ENCODE results near the gene CD300LF. TPM values are rescaled to one million over a fixed set of nuclear protein-coding genes. Genes with fewer than 3 reads are reported as not detected.

The CD300LF gene
- total and polyA plus RNA-seq, 12 donors, result 0.33 to 6.3 (median 1.3) TPM; not detected in 1

DNA sequence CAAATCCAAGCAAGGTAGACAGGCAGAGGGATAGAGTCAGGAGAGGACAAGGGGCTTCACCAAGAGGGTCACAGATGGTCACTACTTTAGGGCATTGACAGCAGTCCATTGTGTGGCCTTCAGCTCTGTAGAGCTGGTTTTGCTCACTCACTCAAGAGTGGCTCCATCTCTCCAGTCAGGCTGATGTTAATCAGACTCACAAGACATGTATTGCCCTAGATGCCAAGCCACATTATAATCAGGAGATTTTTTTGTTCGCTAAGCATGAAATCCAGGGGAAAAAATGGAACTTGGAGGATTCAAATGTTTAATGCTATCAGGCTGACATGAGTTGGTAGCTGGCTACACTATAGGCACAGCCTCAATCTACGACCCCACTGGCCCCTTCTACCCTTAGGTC lies 32.5 kb downstream of the CD300LF start:
- H3K4me1 ChIP-seq (replicated peaks in 1 of 2), result no peaks in the 10 kb centered on the region
- TF ChIP-seq, protein P1, sequence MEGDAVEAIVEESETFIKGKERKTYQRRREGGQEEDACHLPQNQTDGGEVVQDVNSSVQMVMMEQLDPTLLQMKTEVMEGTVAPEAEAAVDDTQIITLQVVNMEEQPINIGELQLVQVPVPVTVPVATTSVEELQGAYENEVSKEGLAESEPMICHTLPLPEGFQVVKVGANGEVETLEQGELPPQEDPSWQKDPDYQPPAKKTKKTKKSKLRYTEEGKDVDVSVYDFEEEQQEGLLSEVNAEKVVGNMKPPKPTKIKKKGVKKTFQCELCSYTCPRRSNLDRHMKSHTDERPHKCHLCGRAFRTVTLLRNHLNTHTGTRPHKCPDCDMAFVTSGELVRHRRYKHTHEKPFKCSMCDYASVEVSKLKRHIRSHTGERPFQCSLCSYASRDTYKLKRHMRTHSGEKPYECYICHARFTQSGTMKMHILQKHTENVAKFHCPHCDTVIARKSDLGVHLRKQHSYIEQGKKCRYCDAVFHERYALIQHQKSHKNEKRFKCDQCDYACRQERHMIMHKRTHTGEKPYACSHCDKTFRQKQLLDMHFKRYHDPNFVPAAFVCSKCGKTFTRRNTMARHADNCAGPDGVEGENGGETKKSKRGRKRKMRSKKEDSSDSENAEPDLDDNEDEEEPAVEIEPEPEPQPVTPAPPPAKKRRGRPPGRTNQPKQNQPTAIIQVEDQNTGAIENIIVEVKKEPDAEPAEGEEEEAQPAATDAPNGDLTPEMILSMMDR (IDR thresholded peaks at IDR 0.05), result no peak
- no peak for TF ChIP-seq POLR2A (IDR thresholded peaks at IDR 0.05)
- 74 to 79% (median 75%) methylated on average over 2 of the region's 2 CpGs for WGBS, 4 donors
- no peak overlapping the region for H3K4me3 ChIP-seq
- intact Hi-C loops (cut with DNase I), result no loop called here
- no peaks in the 10 kb centered on the region for H3K36me3 ChIP-seq (replicated peaks in 1 of 2)
- H3K27ac ChIP-seq, result no peak overlapping the region
- peaks cover 7% of the 10 kb centered on the region for H3K27me3 ChIP-seq
- DNase-seq, result no peak
- H3K9me3 ChIP-seq (replicated peaks in 1 of 3), result no peaks in the 10 kb centered on the region

DNA sequence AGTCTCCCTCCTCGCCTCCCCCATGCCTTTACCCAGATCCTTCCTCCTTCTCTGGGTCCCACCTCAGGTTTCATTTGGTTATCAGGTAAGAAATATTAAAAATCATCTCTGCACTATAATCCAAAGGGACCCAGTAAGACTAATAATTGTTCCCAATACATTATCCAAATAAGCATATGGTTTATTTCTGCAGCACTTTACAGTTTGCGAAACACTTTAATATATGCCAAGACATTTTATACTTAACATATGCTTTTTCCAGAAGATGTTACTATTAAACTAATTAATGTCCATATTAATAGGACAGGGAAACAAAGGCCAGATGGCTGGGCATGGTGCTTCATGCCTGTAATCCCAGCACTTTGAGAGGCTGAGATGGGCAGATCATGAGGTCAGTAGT lies 33.3 kb downstream of the CD300LF start:
- Histone ChIP-seq H3K4me1 (replicated peaks in 1 of 2) (no peaks in the 10 kb centered on the region), H3K27ac (no peak overlapping the region), H3K9me3 (replicated peaks in 1 of 3) (no peaks in the 10 kb centered on the region), H3K27me3 (peaks cover 7% of the 10 kb centered on the region), H3K36me3 (replicated peaks in 1 of 2) (no peaks in the 10 kb centered on the region), H3K4me3 (no peak overlapping the region)
- WGBS, 4 donors, result 69 to 95% (median 89%) methylated on average over 2 of the region's 2 CpGs
- TF ChIP-seq POLR2A (IDR thresholded peaks at IDR 0.05), result no peak
- TF ChIP-seq, protein P1 (IDR thresholded peaks at IDR 0.05), result no peak
- intact Hi-C loops (cut with DNase I), result no loop called here
- DNase-seq, result no peak

GRCh38 chr17:74678541-74678940 lies 34.2 kb downstream of the CD300LF start:
- Histone ChIP-seq H3K4me1 (replicated peaks in 1 of 2) (no peaks in the 10 kb centered on the region), H3K36me3 (replicated peaks in 1 of 2) (no peaks in the 10 kb centered on the region), H3K27ac (no peak overlapping the region), H3K9me3 (replicated peaks in 1 of 3) (no peaks in the 10 kb centered on the region), H3K4me3 (no peak overlapping the region), H3K27me3 (peaks cover 7% of the 10 kb centered on the region)
- no peak for DNase-seq
- TF ChIP-seq, protein P1 (IDR thresholded peaks at IDR 0.05), result no peak
- no peak for TF ChIP-seq POLR2A (IDR thresholded peaks at IDR 0.05)
- 31 to 43% (median 42%) methylated on average over 2 of the region's 2 CpGs for WGBS, 4 donors
- intact Hi-C loops (cut with DNase I), result no loop called here

DNA sequence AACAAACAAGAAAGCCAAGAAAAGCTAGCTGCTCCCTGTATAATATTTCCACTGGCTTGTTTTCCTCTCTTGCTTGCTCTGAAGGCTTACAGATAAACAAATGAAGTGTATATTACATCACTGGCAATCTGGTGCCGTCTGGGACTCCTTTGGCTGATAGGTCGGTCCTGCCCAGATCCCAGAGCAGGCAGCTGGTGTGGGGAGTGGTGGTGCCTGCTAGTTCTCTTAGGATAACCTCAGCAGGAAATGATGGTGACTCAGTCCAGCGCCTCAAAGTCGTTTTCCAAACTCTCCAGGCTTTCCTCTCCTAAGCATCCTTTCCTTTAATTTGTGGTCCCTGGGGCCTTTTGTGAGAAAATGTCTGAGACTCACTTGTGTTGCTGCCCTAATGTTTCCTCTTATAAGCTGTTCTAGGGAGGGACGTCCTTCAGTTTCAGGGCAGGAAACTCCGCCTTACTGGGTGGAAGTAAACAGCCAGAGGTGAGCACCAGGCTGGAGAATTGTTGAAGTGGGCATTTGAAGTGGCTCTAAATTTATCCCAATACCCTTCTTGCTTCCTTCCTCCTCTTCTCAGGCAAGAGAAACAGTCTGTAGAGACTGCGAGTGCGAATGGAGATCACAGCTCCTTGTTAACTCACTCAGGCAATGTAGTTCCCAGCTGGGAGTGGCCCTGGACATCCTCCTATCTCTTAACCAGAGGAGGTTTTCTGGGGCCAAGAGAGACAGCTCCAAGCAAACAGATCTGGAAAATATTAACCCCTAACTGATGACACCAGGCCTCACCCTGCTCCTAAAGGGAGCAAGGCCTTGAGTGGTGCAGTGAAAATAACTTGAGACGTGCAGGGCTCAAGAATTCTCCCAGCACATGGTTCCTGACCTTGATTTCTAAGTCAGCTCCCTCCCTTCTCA lies 34.9 kb downstream of the CD300LF start:
- no peaks in the 10 kb centered on the region for H3K36me3 ChIP-seq (replicated peaks in 1 of 2)
- peak overlapping the region in 1 of 5 donors; percentile 36 for H3K27ac ChIP-seq
- intact Hi-C loops (cut with DNase I), result no loop called here
- DNase-seq, result peak in 1 of 7 donors; percentile 80
- H3K4me1 ChIP-seq (replicated peaks in 1 of 2), result no peaks in the 10 kb centered on the region
- H3K4me3 ChIP-seq, result no peak overlapping the region
- no peaks in the 10 kb centered on the region for H3K9me3 ChIP-seq (replicated peaks in 1 of 3)
- TF ChIP-seq POLR2A (IDR thresholded peaks at IDR 0.05), result no peak
- TF ChIP-seq, protein P1 (IDR thresholded peaks at IDR 0.05), result no peak
- peaks cover 7% of the 10 kb centered on the region for H3K27me3 ChIP-seq
- 35 to 41% (median 41%) methylated on average over 8 to 9 of the region's 9 CpGs for WGBS, 4 donors
